A673 (cell line): ENCODE results near the gene RHBG. TPM values are rescaled to one million over a fixed set of nuclear protein-coding genes. Genes with fewer than 3 reads are reported as not detected.

Source experiments
- BruUV-seq: library from RNA; stranded (reverse); fragments of 400-500 nt; replicated peaks from 2 replicates; lab custom pipeline; 2021; lab: Mats Ljungman, UMichigan
- CTCF ChIA-PET: fragments of 300-600 bp; sonication (Branson Sonifier 250); formaldehyde crosslinking; loops from one replicate; lab custom pipeline; 2022; ENCODE audit warnings: antibody characterized with exemption; lab: Charles Lee
- POLR2A ChIA-PET: fragments of 300-600 bp; sonication (Branson Sonifier 250); formaldehyde crosslinking; loops from one replicate; lab custom pipeline; 2022; ENCODE audit warnings: antibody characterized with exemption; ENCODE audit not compliant: low non-redundant PET; lab: Charles Lee
- DNase-seq: peaks from one replicate; pipeline ENCODE4 v3.0.0-alpha.2; 2015; ENCODE audit warnings: low spot score
- H3K27ac ChIP-seq: fragments of 200-600 bp; sonication (generic); 2 replicates; pipeline ENCODE4 v1.5.1; 2016; ENCODE audit warnings: mixed run types, low read depth, mild to moderate bottlenecking, mixed read lengths, antibody characterized with exemption, low read length; ENCODE audit not compliant: poor library complexity, severe bottlenecking
- H3K27me3 ChIP-seq: fragments of 200-600 bp; sonication (generic); replicated peaks from 2 replicates; pipeline ENCODE4 v1.6.1; 2017; ENCODE audit warnings: mixed run types, low read depth, mild to moderate bottlenecking, mixed read lengths, antibody characterized with exemption, low read length; ENCODE audit not compliant: insufficient read depth, poor library complexity
- H3K36me3 ChIP-seq: fragments of 200-600 bp; sonication (generic); 2 replicates; pipeline ENCODE4 v1.6.1; 2016; ENCODE audit warnings: mixed run types, mild to moderate bottlenecking, mixed read lengths, antibody characterized with exemption, low read length; ENCODE audit not compliant: insufficient read depth, poor library complexity, severe bottlenecking
- H3K4me1 ChIP-seq: fragments of 200-600 bp; sonication (generic); 2 replicates; pipeline ENCODE4 v1.6.1; 2017; ENCODE audit warnings: mixed run types, mild to moderate bottlenecking, mixed read lengths, antibody characterized with exemption, low read length; ENCODE audit not compliant: insufficient read depth, poor library complexity, severe bottlenecking
- H3K4me3 ChIP-seq: fragments of 200-600 bp; sonication (generic); 2 replicates; pipeline ENCODE4 v1.5.1; 2016; ENCODE audit warnings: low read depth, mixed run types, mild to moderate bottlenecking, mixed read lengths, low read length; ENCODE audit not compliant: poor library complexity, severe bottlenecking
- H3K9me3 ChIP-seq: fragments of 200-600 bp; sonication (generic); 2 replicates; pipeline ENCODE4 v1.6.1; 2016; ENCODE audit warnings: mixed run types, low read depth, mild to moderate bottlenecking, mixed read lengths, antibody characterized with exemption, low read length; ENCODE audit not compliant: poor library complexity, severe bottlenecking
- EZH2 ChIP-seq: fragments of 200-600 bp; sonication (generic); IDR thresholded peaks from 2 replicates; pipeline ENCODE4 v1.6.1; 2017; ENCODE audit warnings: borderline replicate concordance, low read depth, mild to moderate bottlenecking, mixed read lengths, antibody characterized with exemption, low read length; ENCODE audit not compliant: poor library complexity, severe bottlenecking
- intact Hi-C: fragments of 100-400 bp; cut with micrococcal nuclease; formaldehyde crosslinking; loops from one replicate; pipeline ENCODE4 v1.10.0; 2022; ENCODE audit not compliant: unreplicated experiment
- total RNA-seq: library from RNA; stranded (reverse); gene quantifications from 2 replicates; pipeline ENCODE4 v1.2.3, GENCODE V29; 2021
- TF ChIP-seq, protein P1 (sequence below): fragments of 300-800, 200-600 bp; sonication (generic); conservative IDR thresholded peaks from 2 replicates; pipeline ENCODE4 v1.5.1; 2017; ENCODE audit warnings: low read depth, mild to moderate bottlenecking, antibody characterized with exemption, low read length, moderate library complexity, mixed read lengths

RHBG gene
- total RNA-seq, 1 experiment from 2014 or later: not detected

- peaks cover 10% of the 10 kb centered on the region for H3K4me1 ChIP-seq
- intact Hi-C loops: no loop called here
- peaks cover 68% of the 10 kb centered on the region for H3K27me3 ChIP-seq
- ChIA-PET POLR2A (no interaction called here), CTCF (interaction anchor here (1.1 to 1.8 kb wide), 2 partner anchors 14 to 46 kb away, joined by 3 to 5 read pairs; no protein-coding TSS in a partner anchor)
- no peak overlapping the region for H3K27ac ChIP-seq
- no TSS peak for BruUV-seq
- no peaks in the 10 kb centered on the region for H3K36me3 ChIP-seq
- no peak for TF ChIP-seq EZH2
- TF ChIP-seq, protein P1, sequence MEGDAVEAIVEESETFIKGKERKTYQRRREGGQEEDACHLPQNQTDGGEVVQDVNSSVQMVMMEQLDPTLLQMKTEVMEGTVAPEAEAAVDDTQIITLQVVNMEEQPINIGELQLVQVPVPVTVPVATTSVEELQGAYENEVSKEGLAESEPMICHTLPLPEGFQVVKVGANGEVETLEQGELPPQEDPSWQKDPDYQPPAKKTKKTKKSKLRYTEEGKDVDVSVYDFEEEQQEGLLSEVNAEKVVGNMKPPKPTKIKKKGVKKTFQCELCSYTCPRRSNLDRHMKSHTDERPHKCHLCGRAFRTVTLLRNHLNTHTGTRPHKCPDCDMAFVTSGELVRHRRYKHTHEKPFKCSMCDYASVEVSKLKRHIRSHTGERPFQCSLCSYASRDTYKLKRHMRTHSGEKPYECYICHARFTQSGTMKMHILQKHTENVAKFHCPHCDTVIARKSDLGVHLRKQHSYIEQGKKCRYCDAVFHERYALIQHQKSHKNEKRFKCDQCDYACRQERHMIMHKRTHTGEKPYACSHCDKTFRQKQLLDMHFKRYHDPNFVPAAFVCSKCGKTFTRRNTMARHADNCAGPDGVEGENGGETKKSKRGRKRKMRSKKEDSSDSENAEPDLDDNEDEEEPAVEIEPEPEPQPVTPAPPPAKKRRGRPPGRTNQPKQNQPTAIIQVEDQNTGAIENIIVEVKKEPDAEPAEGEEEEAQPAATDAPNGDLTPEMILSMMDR: no peak
- H3K4me3 ChIP-seq: no peak overlapping the region
- no peak for DNase-seq
- H3K9me3 ChIP-seq: no peaks in the 10 kb centered on the region
These were observed 62.4 kb downstream of the RHBG start for GRCh38 chr1:156431366-156431765.

DNA sequence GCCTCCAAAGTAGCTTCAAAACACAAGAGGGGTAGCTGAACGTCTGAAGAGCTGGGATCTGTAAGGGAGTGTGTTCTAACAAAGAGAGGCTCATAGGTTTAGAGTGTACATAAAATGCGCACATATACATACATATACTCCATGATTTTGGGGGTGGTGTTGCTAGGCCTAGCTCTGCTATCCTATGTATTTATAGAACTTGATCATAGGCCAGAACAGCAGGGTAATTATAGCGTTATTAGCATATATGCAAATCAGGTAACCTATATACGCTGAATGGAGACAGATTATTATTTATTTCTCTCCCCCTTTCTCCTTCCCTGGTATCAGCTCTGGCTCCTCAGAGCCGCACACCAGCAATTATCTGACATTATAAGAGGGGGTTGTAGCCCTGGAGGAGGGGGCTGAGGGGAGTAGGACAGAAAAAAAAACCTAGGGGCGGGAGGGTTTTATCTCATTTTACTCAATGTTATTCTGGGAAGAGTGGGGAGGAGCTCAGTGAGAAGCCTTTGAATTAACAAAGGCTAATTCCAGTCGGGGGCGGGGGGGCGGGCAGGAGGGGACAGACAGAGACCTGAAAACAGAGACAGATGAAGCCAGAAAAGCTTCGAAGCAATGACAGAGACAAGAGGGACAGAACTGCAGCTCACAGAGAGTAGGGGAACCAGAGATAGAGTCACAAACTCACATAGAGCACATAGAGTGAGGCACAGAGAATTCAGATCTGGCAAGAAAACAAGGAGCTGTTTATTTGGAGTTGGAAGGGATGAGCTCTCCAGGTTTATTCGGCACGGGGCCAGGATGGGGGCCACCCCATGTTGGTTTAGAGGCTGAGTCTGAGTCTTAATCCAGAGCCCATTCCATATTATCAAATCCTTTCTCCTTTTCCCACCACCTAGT, 63.0 kb downstream of the RHBG start:
- no peak for DNase-seq
- intact Hi-C loops: no loop called here
- Histone ChIP-seq H3K4me3 (no peak overlapping the region), H3K36me3 (no peaks in the 10 kb centered on the region), H3K4me1 (peaks cover 10% of the 10 kb centered on the region), H3K9me3 (no peaks in the 10 kb centered on the region), H3K27me3 (peaks cover 73% of the 10 kb centered on the region), H3K27ac (no peak overlapping the region)
- no TSS peak for BruUV-seq
- TF ChIP-seq, protein P1: no peak
- no peak for TF ChIP-seq EZH2
- POLR2A ChIA-PET: no interaction called here
- CTCF ChIA-PET: interaction anchor here (1.1 to 1.8 kb wide), 2 partner anchors 14 to 46 kb away, joined by 3 to 5 read pairs; no protein-coding TSS in a partner anchor

GRCh38 chr1:156432669-156433018, 63.6 kb downstream of the RHBG start:
- Histone ChIP-seq H3K36me3 (no peaks in the 10 kb centered on the region), H3K4me3 (no peak overlapping the region), H3K27ac (no peak overlapping the region), H3K27me3 (peaks cover 75% of the 10 kb centered on the region), H3K4me1 (peaks cover 10% of the 10 kb centered on the region), H3K9me3 (no peaks in the 10 kb centered on the region)
- CTCF ChIA-PET: interaction anchor here (1.8 kb wide), 1 partner anchor 13 kb away, joined by 5 read pairs; no protein-coding TSS in a partner anchor
- BruUV-seq: no TSS peak
- intact Hi-C loops: no loop called here
- POLR2A ChIA-PET: no interaction called here
- TF ChIP-seq, protein P1: no peak
- no peak for TF ChIP-seq EZH2
- DNase-seq: no peak
